ENCODE data around the gene LENG8. TPM values are rescaled to one million over a fixed set of nuclear protein-coding genes. Genes with fewer than 3 reads are reported as not detected.

The LENG8 gene
- total RNA-seq (100 to 1,000 TPM in 4 of 5 donors, 10 to 100 TPM in 1; 61.3 to 464 (median 222) TPM), polyA plus RNA-seq (10 to 100 TPM; 37.4 to 99.0 (median 89.0) TPM)
- long read RNA-seq, donor 1, partial matches to known transcripts = 0 of 1 reads
- long read RNA-seq, donor 1, other reads (novel, unspliced or antisense) = 0 of 1 reads
- long read RNA-seq, donor 2, full-length matches to known transcripts = 3 of 284 reads
- long read RNA-seq, donor 2, partial matches to known transcripts = 268 of 284 reads
- long read RNA-seq, donor 2, other reads (novel, unspliced or antisense) = 13 of 284 reads
- long read RNA-seq, donor 3, full-length matches to known transcripts = 3 of 61 reads
- long read RNA-seq, donor 3, partial matches to known transcripts = 58 of 61 reads
- long read RNA-seq, donor 3, other reads (novel, unspliced or antisense) = 0 of 61 reads
- long read RNA-seq, donor 4 = 0 reads
- long read RNA-seq, donor 5, partial matches to known transcripts = 220 of 227 reads
- long read RNA-seq, donor 5, other reads (novel, unspliced or antisense) = 0 of 227 reads
- long read RNA-seq, donor 6, full-length matches to known transcripts = 11 of 186 reads
- long read RNA-seq, donor 6, partial matches to known transcripts = 149 of 186 reads
- long read RNA-seq, donor 6, other reads (novel, unspliced or antisense) = 26 of 186 reads
- long read RNA-seq, donor 7, full-length matches to known transcripts = 4 of 81 reads
- long read RNA-seq, donor 7, partial matches to known transcripts = 77 of 81 reads
- long read RNA-seq, donor 7, other reads (novel, unspliced or antisense) = 0 of 81 reads
- long read RNA-seq, donor 8, partial matches to known transcripts = 161 of 235 reads
- long read RNA-seq, donor 8, other reads (novel, unspliced or antisense) = 69 of 235 reads
- long read RNA-seq, donor 9, transcript LENG8-207 (3 exons, 456 nt) = major isoform, 6 of 39 reads
- long read RNA-seq, donor 9, partial matches to known transcripts = 33 of 39 reads
- long read RNA-seq, donor 9, other reads (novel, unspliced or antisense) = 0 of 39 reads
- long read RNA-seq, donor 10, full-length matches to known transcripts = 2 of 34 reads
- long read RNA-seq, donor 10, partial matches to known transcripts = 26 of 34 reads
- long read RNA-seq, donor 10, other reads (novel, unspliced or antisense) = 6 of 34 reads

- Histone ChIP-seq H3K4me1 (peaks cover 43 to 78% (median 60%) of the 10 kb centered on the region in 4 donors), H3K27me3 (no peaks in the 10 kb centered on the region), H3K9me3 (no peaks in the 10 kb centered on the region), H3K36me3 (peaks cover 27 to 60% (median 58%) of the 10 kb centered on the region in 4 donors), H3K27ac (peak within 1 kb of the TSS; percentile 94 to 99 (median 98)), H3K4me3 (peak within 1 kb of the TSS; percentile 73 to 95 (median 90))
- DNase-seq = peak; percentile 98 to 100
- TF ChIP-seq POLR2A (IDR thresholded peaks at IDR 0.05) (peak in 2 of 4 donors; percentile 83 to 87), EP300 (IDR thresholded peaks at IDR 0.05) (no peak), POLR2AphosphoS5 (IDR thresholded peaks at IDR 0.05) (peak; percentile 98 to 99 (median 99))
- TF ChIP-seq, protein P1, sequence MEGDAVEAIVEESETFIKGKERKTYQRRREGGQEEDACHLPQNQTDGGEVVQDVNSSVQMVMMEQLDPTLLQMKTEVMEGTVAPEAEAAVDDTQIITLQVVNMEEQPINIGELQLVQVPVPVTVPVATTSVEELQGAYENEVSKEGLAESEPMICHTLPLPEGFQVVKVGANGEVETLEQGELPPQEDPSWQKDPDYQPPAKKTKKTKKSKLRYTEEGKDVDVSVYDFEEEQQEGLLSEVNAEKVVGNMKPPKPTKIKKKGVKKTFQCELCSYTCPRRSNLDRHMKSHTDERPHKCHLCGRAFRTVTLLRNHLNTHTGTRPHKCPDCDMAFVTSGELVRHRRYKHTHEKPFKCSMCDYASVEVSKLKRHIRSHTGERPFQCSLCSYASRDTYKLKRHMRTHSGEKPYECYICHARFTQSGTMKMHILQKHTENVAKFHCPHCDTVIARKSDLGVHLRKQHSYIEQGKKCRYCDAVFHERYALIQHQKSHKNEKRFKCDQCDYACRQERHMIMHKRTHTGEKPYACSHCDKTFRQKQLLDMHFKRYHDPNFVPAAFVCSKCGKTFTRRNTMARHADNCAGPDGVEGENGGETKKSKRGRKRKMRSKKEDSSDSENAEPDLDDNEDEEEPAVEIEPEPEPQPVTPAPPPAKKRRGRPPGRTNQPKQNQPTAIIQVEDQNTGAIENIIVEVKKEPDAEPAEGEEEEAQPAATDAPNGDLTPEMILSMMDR (IDR thresholded peaks at IDR 0.05) = no peak
- intact Hi-C loops (cut with DNase I; ENCODE audit: low total_unique reads) = no loop called here
- 0% methylated on average over 37 to 96 of the region's 96 CpGs for WGBS, 5 donors
Measured at GRCh38 chr19:54448774-54449700, at the start of gene LENG8. LENG8 (plus strand) TSS chr19:54449199; CDS start chr19:54451345, 2,146 bp downstream.

DNA sequence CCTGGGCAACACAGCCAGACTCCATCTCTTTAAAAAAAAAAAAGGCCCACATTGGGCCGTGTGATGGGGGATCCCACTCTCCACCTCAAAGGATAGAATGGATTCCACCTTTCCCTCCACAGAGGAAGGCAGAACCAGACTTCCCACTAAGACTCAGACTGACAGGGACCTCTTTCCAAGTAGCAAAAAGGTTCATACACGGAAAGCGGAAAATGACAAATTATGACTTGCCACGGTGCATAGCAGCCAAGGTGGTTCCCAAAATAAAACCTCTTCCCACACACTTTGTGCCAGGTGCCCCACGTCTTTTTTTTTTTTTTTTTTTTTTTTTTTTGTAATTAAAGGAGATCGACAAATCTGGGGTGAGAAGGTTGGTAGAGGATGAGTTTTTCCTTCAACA is 48.1 kb upstream of the LENG8 start:
- no peak overlapping the region for H3K27ac ChIP-seq
- peaks cover 0 to 6% (median 2%) of the 10 kb centered on the region in 4 donors for H3K9me3 ChIP-seq
- no peak overlapping the region for H3K4me3 ChIP-seq
- no peaks in the 10 kb centered on the region for H3K4me1 ChIP-seq
- no peaks in the 10 kb centered on the region for H3K36me3 ChIP-seq
- no peak for DNase-seq
- TF ChIP-seq POLR2A (IDR thresholded peaks at IDR 0.05) (no peak), EP300 (IDR thresholded peaks at IDR 0.05) (no peak), POLR2AphosphoS5 (IDR thresholded peaks at IDR 0.05) (no peak)
- TF ChIP-seq, protein P1 (IDR thresholded peaks at IDR 0.05) = no peak
- intact Hi-C loops (cut with DNase I; ENCODE audit: low total_unique reads) = no loop called here
- 74 to 90% (median 83%) methylated on average over 6 of the region's 6 CpGs for WGBS, 5 donors
- peaks cover 0 to 17% (median 0%) of the 10 kb centered on the region in 3 donors for H3K27me3 ChIP-seq

- WGBS, 5 donors = 70 to 83% (median 80%) methylated on average over 8 of the region's 8 CpGs
- Histone ChIP-seq H3K4me1 (no peaks in the 10 kb centered on the region), H3K36me3 (no peaks in the 10 kb centered on the region), H3K27ac (no peak overlapping the region), H3K9me3 (peaks cover 0 to 6% (median 2%) of the 10 kb centered on the region in 4 donors), H3K27me3 (peaks cover 0 to 13% (median 0%) of the 10 kb centered on the region in 3 donors), H3K4me3 (no peak overlapping the region)
- no peak for DNase-seq
- intact Hi-C loops (cut with DNase I; ENCODE audit: low total_unique reads) = no loop called here
- TF ChIP-seq, protein P1 (IDR thresholded peaks at IDR 0.05) = no peak
- no peak for TF ChIP-seq EP300 (IDR thresholded peaks at IDR 0.05)
- TF ChIP-seq POLR2AphosphoS5 (IDR thresholded peaks at IDR 0.05) = no peak
- no peak for TF ChIP-seq POLR2A (IDR thresholded peaks at IDR 0.05)
Measured at GRCh38 chr19:54403054-54403453, 45.9 kb upstream of the LENG8 start.

Data from stomach (tissue), 19 donors.